Epithelial cell of proximal tubule (primary cell): ENCODE results near the gene ASPM. TPM values are rescaled to one million over a fixed set of nuclear protein-coding genes. Genes with fewer than 3 reads are reported as not detected.
A peak's percentile ranks its signal among the peaks of the same experiment; 100 is the strongest.

Source experiments
- DNase-seq: peaks from one replicate; pipeline ENCODE4 v3.0.0-alpha.2; 2011; ENCODE audit warnings: low read depth
- H3K4me3 ChIP-seq: 2 replicates; pipeline ENCODE4 v1.5.1; 2011; ENCODE audit warnings: low read depth, mild to moderate bottlenecking, low read length
- CTCF ChIP-seq: conservative IDR thresholded peaks from 2 replicates; pipeline ENCODE4 v1.5.1; 2012; ENCODE audit warnings: low read depth, mild to moderate bottlenecking, low read length
- total RNA-seq: library from RNA; depleted of rRNA; stranded (reverse); fragments of >200 nt; gene quantifications from 2 replicates; pipeline ENCODE4 v1.2.3, GENCODE V29; 2015

Gene ASPM
- total RNA-seq, 1 donor from 2014 or later = 39.6 TPM

GRCh38 chr1:197144570-197145325 lies 1.7 kb downstream of the ASPM start:
- no peak for TF ChIP-seq CTCF
- DNase-seq = no peak

GRCh38 chr1:197143276-197143675 lies 3.2 kb downstream of the ASPM start:
- no peak overlapping the region for H3K4me3 ChIP-seq
- no peak for DNase-seq
- no peak for TF ChIP-seq CTCF

More at GRCh38 chr1:197144570-197145325, 1.7 kb downstream of the ASPM start:
- peak overlapping the region; percentile 71 for H3K4me3 ChIP-seq

- no peak overlapping the region for H3K4me3 ChIP-seq
- no peak for DNase-seq
- TF ChIP-seq CTCF = no peak
These were observed 4.9 kb downstream of the ASPM start for GRCh38 chr1:197141575-197141974.

GRCh38 chr1:197140121-197140520 lies 6.3 kb downstream of the ASPM start:
- H3K4me3 ChIP-seq = no peak overlapping the region
- no peak for TF ChIP-seq CTCF
- no peak for DNase-seq

- no peak for TF ChIP-seq CTCF
- no peak overlapping the region for H3K4me3 ChIP-seq
- DNase-seq = no peak
These were observed 7.3 kb downstream of the ASPM start for GRCh38 chr1:197139169-197139568.

- no peak for DNase-seq
- no peak overlapping the region for H3K4me3 ChIP-seq
These were observed 9.1 kb downstream of the ASPM start for GRCh38 chr1:197137322-197137721.

More at GRCh38 chr1:197137322-197137721, 9.1 kb downstream of the ASPM start:
- no peak for TF ChIP-seq CTCF
